Spinal cord (tissue), 10 donors: ENCODE measurements around the gene RBM25. TPM values are rescaled to one million over a fixed set of nuclear protein-coding genes. Genes with fewer than 3 reads are reported as not detected.
"Not testable (repeated sequence)": the region's sequence is repeated elsewhere in the genome, so short reads cannot be mapped to it uniquely, and the experiment has no call there.

Source experiments
- DNase-seq, 6 donors: peaks; one replicate each; pipeline versions ENCODE4 v3.0.0 to v3.0.0-alpha.2; 2013 to 2015; ENCODE audit warnings: low spot score in 6 of 6, low read depth in 4 of 6
- H3K27ac ChIP-seq: one replicate; pipeline ENCODE4 v1.5.1; 2013; ENCODE audit warnings: low read depth, low read length, control low read depth
- H3K27me3 ChIP-seq: one replicate; pipeline ENCODE4 v1.6.1; 2013; ENCODE audit warnings: low read length; ENCODE audit not compliant: control insufficient read depth, insufficient read depth
- H3K36me3 ChIP-seq: one replicate; pipeline ENCODE4 v1.6.1; 2013; ENCODE audit warnings: low read length; ENCODE audit not compliant: control insufficient read depth, insufficient read depth
- H3K4me1 ChIP-seq: one replicate; pipeline ENCODE4 v1.6.1; 2013; ENCODE audit warnings: low read length; ENCODE audit not compliant: control insufficient read depth, insufficient read depth
- H3K4me3 ChIP-seq: one replicate; pipeline ENCODE4 v1.5.1; 2013; ENCODE audit warnings: low read depth, low read length, control low read depth
- H3K9me3 ChIP-seq: one replicate; pipeline ENCODE4 v1.6.1; 2013; ENCODE audit warnings: low read length; ENCODE audit not compliant: control insufficient read depth, insufficient read depth
- WGBS: methylation state at CpG from one replicate; pipeline ENCODE4 v1.1.5; 2013; ENCODE audit warnings: missing lambda C conversion rate; ENCODE audit not compliant: insufficient coverage; 5-methylcytosine and 5-hydroxymethylcytosine counted together
- polyA plus RNA-seq, 2 donors: library from polyadenylated mRNA; unstranded; fragments of 120-200 nt; gene quantifications; one replicate each; pipeline ENCODE4 v1.2.1, GENCODE V29; 2013; ENCODE audit not compliant: insufficient read length in 2 of 2
- total RNA-seq, 2 donors: library from RNA; depleted of rRNA in 1 of 2; stranded (reverse); fragments of 120-200 nt in 1 of 2; fragments of >200 nt in 1 of 2; gene quantifications; one replicate each; pipeline versions ENCODE4 v1.2.3 to v1.2.4, GENCODE V29; 2013 to 2014
- donor health status: healthy.

The RBM25 gene
- total and polyA plus RNA-seq, 4 donors: 54.9 to 119 (median 84.9) TPM

DNA sequence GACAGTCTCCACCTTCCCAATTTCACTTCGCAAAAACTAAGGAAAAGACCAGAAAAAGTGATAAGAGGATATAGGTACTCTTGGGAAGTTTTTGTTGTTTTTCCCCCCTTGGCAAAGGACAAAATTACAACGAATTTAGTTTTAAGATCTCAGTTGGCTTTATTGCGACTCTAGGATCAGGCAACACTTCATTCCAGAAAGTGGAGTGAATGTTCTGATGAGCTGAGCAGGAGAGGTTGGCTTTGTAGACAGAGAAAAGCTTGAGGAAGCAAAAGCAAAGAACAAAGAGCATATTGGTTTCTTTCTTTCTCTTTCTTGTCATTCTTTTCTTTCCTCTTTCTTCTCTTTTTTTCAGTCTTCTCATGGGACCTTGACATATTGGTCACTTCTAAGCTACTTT, 30.8 kb upstream of the RBM25 start:
- peaks cover 6% of the 10 kb centered on the region for H3K36me3 ChIP-seq
- H3K4me3 ChIP-seq: peak overlapping the region; percentile 75
- H3K27ac ChIP-seq: no peak overlapping the region
- H3K9me3 ChIP-seq: no peaks in the 10 kb centered on the region
- H3K4me1 ChIP-seq: peaks cover 3% of the 10 kb centered on the region
- H3K27me3 ChIP-seq: no peaks in the 10 kb centered on the region
- no peak for DNase-seq
- no CpG with 5 or more reads among the region's 3 CpGs for WGBS

DNA sequence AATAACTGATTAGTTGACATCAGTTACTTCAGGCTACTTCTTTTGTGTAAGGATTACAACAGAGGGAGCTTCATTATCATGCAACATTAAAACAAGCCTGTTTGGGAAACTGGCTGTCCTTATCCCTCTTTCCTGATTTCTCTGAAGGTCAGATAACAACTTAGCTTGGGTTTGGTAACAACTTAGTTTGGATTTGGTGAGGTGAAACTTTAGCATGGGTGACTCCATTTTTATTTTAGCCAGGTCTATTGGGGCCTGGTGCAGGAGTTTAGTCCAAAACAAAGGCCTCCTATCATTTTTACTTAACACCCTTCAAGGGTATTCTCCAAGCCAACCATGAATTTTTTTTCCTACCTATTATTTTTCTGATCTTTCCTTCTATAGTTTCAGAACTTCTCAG, 30.4 kb upstream of the RBM25 start:
- Histone ChIP-seq H3K27ac (no peak overlapping the region), H3K9me3 (no peaks in the 10 kb centered on the region), H3K27me3 (no peaks in the 10 kb centered on the region), H3K4me3 (no peak overlapping the region), H3K36me3 (peaks cover 6% of the 10 kb centered on the region), H3K4me1 (peaks cover 3% of the 10 kb centered on the region)
- DNase-seq: no peak

DNA sequence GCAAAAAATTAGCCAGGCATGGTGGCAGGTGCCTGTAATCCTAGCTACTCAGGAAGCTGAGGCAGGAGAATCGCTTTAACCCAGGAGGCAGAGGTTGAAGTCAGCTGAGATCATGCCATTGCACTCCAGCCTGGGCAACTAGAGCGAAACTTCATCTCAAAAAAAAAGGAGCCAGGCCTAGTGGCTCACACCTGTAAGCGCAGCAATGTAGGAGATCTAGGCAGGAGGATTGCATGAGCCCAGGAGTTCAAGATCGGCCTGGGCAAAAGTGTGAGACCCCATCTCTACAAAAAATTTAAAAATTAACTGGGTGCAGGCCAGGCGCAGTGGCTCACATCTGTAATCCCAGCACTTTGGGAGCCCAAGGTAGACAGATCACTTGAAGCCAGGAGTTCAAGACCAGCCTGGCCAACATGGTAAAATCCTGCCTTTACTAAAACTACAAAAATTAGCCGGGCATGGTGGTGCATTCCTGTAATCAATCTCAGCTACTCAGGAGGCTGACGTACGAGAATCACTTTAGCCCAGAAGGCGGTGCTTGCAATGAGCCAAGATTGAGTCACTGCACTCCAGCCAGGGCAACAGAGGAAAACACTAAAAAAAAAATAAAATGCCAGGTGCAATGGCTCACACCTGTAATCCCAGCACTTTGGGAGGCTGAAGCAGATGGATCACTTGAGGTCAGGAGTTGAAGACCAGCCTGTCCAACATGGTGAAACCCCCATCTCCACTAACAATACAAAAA, 21.5 kb upstream of the RBM25 start:
- H3K27ac ChIP-seq, H3K4me3 ChIP-seq, H3K36me3 ChIP-seq, H3K27me3 ChIP-seq, DNase-seq, H3K4me1 ChIP-seq, H3K9me3 ChIP-seq: not testable (repeated sequence)
- 83% methylated on average over 9 of the region's 9 CpGs for WGBS

DNA sequence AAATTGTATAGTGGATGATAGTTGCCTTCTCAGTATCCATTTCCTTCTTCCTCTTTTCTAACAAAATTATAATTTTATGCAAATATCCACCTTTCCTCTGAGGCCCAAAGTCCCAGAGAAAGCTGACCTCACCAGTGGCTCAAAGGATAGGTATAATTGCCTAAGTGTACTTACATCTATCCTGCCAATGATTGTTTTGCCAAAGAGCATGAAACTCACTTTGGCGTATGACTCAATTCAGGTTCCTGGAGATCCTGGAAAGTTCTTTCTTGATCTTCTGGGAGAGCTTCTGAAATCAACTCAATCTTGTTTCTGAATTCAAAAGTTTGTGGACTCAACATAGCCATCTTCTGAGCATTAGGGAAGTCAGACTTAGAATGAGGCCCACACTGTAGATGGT, 10.5 kb upstream of the RBM25 start:
- H3K9me3 ChIP-seq: no peaks in the 10 kb centered on the region
- H3K36me3 ChIP-seq: no peaks in the 10 kb centered on the region
- H3K27ac ChIP-seq: no peak overlapping the region
- H3K4me3 ChIP-seq: no peak overlapping the region
- no peaks in the 10 kb centered on the region for H3K27me3 ChIP-seq
- DNase-seq: no peak
- no peaks in the 10 kb centered on the region for H3K4me1 ChIP-seq
- no CpG with 5 or more reads among the region's 1 CpG for WGBS

DNA sequence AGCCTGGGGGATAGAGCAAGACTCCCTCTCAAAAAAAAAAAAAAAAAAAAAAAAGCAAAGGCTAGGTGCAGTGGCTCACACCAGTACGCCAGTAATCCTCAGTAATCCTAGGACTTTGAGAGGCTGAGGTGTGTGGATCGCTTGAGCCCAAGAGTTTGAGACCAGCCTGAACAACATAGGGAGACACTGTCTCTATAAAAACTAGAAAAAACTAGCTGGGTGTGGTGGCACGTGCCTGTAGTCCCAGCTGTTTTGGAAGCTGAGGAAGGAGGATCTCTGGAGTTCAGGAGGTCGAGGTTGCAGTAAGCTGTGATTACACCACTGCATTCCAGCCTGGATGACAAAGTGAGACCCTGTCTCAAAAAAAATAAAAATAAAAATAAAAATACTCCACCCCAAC, 8.9 kb upstream of the RBM25 start:
- 100% methylated on average over 2 of the region's 4 CpGs for WGBS
- H3K4me1 ChIP-seq: no peaks in the 10 kb centered on the region
- H3K36me3 ChIP-seq: no peaks in the 10 kb centered on the region
- H3K9me3 ChIP-seq: no peaks in the 10 kb centered on the region
- no peaks in the 10 kb centered on the region for H3K27me3 ChIP-seq
- no peak for DNase-seq
- H3K4me3 ChIP-seq: no peak overlapping the region
- no peak overlapping the region for H3K27ac ChIP-seq

DNA sequence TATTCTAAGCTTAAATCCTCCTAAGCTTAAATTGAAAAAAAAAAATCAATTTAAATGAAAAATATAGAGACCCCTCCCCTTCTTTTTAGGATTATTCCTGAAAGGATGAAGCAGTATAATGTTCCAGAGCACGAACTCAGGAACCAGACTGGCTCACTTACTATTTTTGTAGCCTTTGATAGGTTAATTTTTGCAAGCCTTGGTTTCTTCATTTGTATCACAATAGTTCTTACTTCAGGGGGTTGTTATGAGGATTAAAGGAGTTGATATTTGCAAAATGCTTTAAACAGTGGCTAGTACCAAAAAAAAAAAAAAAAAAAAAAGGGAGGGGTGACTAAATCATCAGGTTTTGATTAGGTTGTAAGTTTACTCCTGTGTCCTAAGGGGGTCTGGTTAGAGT, 3.1 kb upstream of the RBM25 start:
- DNase-seq: no peak
- WGBS: no CpG with 5 or more reads among the region's 1 CpG
- H3K27me3 ChIP-seq: no peaks in the 10 kb centered on the region

DNA sequence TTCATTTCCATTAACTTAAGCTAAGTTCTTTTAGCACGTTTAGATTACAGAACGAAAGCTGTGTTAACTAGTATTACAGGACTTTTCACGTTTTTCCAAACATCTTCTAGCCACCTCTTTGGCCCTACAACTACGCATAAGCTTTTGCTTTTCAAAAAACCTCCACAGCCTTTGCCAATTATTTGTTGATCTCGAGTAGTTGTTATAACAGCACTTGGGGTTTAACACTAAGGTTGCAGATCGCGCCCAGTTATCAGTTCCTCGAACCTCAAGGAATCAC, 450 bp upstream of the RBM25 start:
- 0% methylated on average over 1 of the region's 8 CpGs for WGBS

More for the DNA sequence above, 3.1 kb upstream of the RBM25 start:
- H3K4me1 ChIP-seq: peaks cover 4% of the 10 kb centered on the region
- H3K9me3 ChIP-seq: no peaks in the 10 kb centered on the region
- no peaks in the 10 kb centered on the region for H3K36me3 ChIP-seq
- no peak overlapping the region for H3K4me3 ChIP-seq
- no peak overlapping the region for H3K27ac ChIP-seq

DNA sequence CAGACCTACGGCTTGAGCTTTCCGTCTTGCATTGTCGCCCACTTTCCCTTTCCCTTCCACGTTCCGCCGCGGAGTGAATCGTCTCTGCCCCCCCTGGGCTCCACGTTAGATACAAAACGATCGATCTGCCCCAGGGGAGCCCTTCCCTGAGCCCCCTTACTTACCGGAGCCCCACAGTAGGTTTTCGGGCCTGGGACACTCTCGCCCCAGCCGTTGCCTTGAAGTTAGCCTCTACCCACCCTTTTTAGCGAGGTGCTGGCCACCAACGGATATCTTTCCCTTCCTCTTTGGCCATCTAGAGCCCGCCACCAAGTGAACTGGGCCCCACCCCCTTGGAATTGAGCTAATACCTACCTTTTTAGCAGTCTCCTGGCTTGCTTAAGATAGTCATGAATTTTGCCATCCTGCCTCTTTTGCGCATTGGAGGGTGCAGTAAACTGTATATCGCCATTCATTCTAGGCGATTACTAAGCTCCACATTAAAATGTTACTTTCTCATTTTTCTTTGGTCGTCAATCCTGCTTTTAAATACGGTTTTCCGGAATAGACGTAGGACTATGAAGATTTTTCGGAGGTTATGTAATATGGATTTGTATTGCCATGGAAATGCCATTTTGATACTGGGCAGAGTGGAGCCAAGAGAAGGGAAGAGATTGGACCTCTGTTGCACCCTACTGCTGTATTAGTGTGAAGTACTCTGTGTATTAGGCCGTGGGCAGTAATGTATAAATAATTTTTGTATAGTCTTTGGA, 764 bp downstream of the RBM25 start:
- peak overlapping the region; percentile 96 for H3K4me3 ChIP-seq
- no peaks in the 10 kb centered on the region for H3K9me3 ChIP-seq
- DNase-seq: peak in 4 of 6 donors; percentile 2 to 47 (median 13)
- peak overlapping the region; percentile 90 for H3K27ac ChIP-seq
- no peaks in the 10 kb centered on the region for H3K27me3 ChIP-seq
- WGBS: 0% methylated on average over 23 of the region's 27 CpGs
- peaks cover 6% of the 10 kb centered on the region for H3K36me3 ChIP-seq
- H3K4me1 ChIP-seq: peaks cover 13% of the 10 kb centered on the region

More for the DNA sequence above, 450 bp upstream of the RBM25 start:
- H3K27ac ChIP-seq: peak overlapping the region; percentile 90
- peaks cover 2% of the 10 kb centered on the region for H3K36me3 ChIP-seq
- peaks cover 13% of the 10 kb centered on the region for H3K4me1 ChIP-seq
- no peaks in the 10 kb centered on the region for H3K27me3 ChIP-seq
- DNase-seq: no peak
- H3K9me3 ChIP-seq: no peaks in the 10 kb centered on the region
- peak overlapping the region; percentile 96 for H3K4me3 ChIP-seq

DNA sequence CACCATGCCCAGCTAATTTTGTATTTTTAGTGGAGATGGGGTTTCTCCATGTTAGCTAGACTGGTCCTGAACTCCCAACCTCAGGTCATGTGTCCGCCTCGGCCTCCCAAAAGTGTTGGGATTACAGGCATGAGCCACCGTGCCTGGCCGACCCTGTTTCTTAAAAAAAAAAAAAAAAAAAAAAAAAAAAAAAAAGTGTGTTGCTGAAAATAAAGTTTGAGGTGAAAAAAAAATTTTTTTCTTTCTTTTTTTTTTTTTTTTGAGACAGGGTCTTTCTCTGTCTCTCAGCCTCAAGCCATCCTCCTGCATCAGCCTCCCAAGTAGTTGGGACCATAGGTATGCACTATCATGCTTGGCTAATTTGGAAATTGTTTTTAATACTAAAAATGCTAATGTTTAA, 11.3 kb downstream of the RBM25 start:
- H3K36me3 ChIP-seq: peaks cover 32% of the 10 kb centered on the region
- WGBS: no CpG with 5 or more reads among the region's 4 CpGs
- no peak overlapping the region for H3K4me3 ChIP-seq
- no peak for DNase-seq
- H3K27ac ChIP-seq: no peak overlapping the region
- no peaks in the 10 kb centered on the region for H3K27me3 ChIP-seq
- no peaks in the 10 kb centered on the region for H3K4me1 ChIP-seq
- no peaks in the 10 kb centered on the region for H3K9me3 ChIP-seq

DNA sequence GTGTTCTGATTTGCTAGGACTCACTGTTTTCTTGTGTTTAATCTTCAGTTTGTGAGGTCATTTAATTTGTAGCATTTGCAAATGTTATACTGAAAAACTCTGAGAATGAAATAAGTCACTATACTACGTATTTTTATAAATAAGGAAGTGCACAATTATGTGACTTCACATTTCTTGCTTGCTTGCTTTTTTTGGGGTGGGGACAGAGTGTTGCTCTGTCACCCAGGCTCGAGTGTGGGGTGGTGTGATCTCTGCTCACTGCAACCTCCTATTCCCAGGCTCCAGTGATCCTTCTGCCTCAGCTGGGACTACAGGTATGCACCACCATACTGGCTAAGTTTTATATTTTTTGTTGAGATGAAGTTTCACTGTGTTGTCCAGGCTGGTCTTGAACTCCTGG, 32.7 kb downstream of the RBM25 start:
- no peaks in the 10 kb centered on the region for H3K9me3 ChIP-seq
- H3K36me3 ChIP-seq: peaks cover 48% of the 10 kb centered on the region

More for the DNA sequence above, 32.7 kb downstream of the RBM25 start:
- Histone ChIP-seq H3K27me3 (no peaks in the 10 kb centered on the region), H3K4me3 (no peak overlapping the region), H3K4me1 (no peaks in the 10 kb centered on the region), H3K27ac (no peak overlapping the region)
- DNase-seq: no peak
- no CpG with 5 or more reads among the region's 2 CpGs for WGBS
